ENCODE data around the gene ADRM1.

GRCh38 chr20:62280303-62280702 lies 22.5 kb upstream of the ADRM1 start:
- no peak for TF ChIP-seq CTCF (IDR thresholded peaks at IDR 0.05)
- TF ChIP-seq POLR2AphosphoS5 (IDR thresholded peaks at IDR 0.05): no peak
- no peak for TF ChIP-seq POLR2A (IDR thresholded peaks at IDR 0.05; ENCODE audit: low read depth)

Data from esophagus muscularis mucosa (tissue), 3 donors.